Chondrocyte (in vitro differentiated cells): ENCODE data around the gene ADIG. TPM values are rescaled to one million over a fixed set of nuclear protein-coding genes. Genes with fewer than 3 reads are reported as not detected.

ENCODE experiments used
- DNase-seq: peaks from one replicate; pipeline ENCODE4 v3.0.0; 2021; ENCODE audit warnings: mixed read lengths, low spot score
- H3K27ac Mint-ChIP-seq: one replicate; pipeline ENCODE4 v1.8.0; 2021; ENCODE audit warnings: mild to moderate bottlenecking, moderate library complexity, mixed read lengths; ENCODE audit not compliant: unreplicated experiment
- H3K27me3 Mint-ChIP-seq: 2 replicates; pipeline ENCODE4 v1.8.0; 2021; ENCODE audit warnings: low read depth, mixed read lengths
- H3K36me3 Mint-ChIP-seq: 2 replicates; pipeline ENCODE4 v1.8.0; 2021; ENCODE audit warnings: low read depth, mixed read lengths
- H3K4me1 Mint-ChIP-seq: 2 replicates; pipeline ENCODE4 v1.8.0; 2021; ENCODE audit warnings: low read depth, mild to moderate bottlenecking, mixed read lengths
- H3K4me3 Mint-ChIP-seq: one replicate; pipeline ENCODE4 v1.8.0; 2021; ENCODE audit warnings: mild to moderate bottlenecking, moderate library complexity, mixed read lengths; ENCODE audit not compliant: unreplicated experiment
- H3K9me3 Mint-ChIP-seq: 2 replicates; pipeline ENCODE4 v1.8.0; 2021; ENCODE audit warnings: low read depth, mixed read lengths
- total RNA-seq: library from RNA; stranded (reverse); gene quantifications from 3 replicates; pipeline ENCODE4 v1.2.1, GENCODE V29; 2021
- TF ChIP-seq, protein P1 (sequence below): fragments of 200-600 bp; sonication (generic); IDR thresholded peaks from 2 replicates; pipeline ENCODE4 v1.5.0; 2021; ENCODE audit warnings: antibody characterized with exemption, mild to moderate bottlenecking, moderate library complexity

Gene ADIG
- total RNA-seq, 1 donor from 2014 or later = not detected

DNA sequence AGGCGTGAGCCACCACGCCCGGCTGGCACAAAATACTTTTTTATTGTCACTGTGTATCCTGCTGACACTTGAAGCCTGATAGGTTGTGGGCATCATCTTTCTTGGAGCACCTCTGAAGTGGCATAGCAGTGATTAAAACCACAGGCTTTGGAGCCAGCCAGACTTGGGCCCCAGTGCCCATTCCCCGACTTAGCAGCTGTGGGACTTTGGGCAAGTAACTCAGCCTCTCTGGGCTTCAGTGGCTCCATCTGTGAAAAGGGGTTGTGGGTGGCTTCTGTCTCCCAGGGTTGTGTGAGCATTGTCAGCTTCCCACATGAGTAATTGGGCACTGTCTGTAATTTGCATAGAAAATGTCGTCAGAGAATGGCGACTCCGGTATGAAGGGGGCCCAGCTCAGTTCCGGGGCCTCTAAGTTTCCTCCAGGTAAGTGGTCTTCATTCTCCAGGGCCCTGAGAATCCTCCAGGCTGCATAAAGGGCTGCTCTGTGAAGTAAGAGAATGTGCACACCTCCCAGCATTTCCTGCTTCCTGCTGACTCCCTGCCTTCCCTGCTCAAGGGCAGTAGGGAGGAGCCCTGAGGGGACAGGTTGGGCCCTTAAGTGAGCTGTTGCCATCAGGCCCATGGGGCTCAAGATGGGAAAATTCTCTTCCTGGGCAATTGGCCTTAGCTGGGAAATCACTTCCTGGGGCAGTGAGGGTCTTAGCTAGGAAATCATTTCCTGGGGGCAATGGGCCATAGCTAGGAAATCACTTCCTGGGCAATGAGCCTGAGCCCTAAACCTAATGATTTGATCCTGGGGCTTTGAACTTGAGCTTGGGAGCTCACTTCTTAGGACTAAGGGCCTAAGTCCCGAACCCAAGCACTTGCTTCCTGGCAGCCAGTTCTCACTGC is 47.8 kb downstream of the ADIG start:
- Mint-ChIP-seq H3K9me3 (no peaks in the 10 kb centered on the region), H3K27ac (no peak overlapping the region), H3K4me1 (peaks cover 17% of the 10 kb centered on the region), H3K36me3 (no peaks in the 10 kb centered on the region), H3K4me3 (no peak overlapping the region), H3K27me3 (no peaks in the 10 kb centered on the region)
- DNase-seq = no peak
- TF ChIP-seq, protein P1, sequence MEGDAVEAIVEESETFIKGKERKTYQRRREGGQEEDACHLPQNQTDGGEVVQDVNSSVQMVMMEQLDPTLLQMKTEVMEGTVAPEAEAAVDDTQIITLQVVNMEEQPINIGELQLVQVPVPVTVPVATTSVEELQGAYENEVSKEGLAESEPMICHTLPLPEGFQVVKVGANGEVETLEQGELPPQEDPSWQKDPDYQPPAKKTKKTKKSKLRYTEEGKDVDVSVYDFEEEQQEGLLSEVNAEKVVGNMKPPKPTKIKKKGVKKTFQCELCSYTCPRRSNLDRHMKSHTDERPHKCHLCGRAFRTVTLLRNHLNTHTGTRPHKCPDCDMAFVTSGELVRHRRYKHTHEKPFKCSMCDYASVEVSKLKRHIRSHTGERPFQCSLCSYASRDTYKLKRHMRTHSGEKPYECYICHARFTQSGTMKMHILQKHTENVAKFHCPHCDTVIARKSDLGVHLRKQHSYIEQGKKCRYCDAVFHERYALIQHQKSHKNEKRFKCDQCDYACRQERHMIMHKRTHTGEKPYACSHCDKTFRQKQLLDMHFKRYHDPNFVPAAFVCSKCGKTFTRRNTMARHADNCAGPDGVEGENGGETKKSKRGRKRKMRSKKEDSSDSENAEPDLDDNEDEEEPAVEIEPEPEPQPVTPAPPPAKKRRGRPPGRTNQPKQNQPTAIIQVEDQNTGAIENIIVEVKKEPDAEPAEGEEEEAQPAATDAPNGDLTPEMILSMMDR = no peak

GRCh38 chr20:38629979-38630378 is 49.0 kb downstream of the ADIG start:
- Mint-ChIP-seq H3K27me3 (peaks cover 3% of the 10 kb centered on the region), H3K4me3 (no peak overlapping the region), H3K9me3 (no peaks in the 10 kb centered on the region), H3K27ac (no peak overlapping the region), H3K4me1 (peaks cover 17% of the 10 kb centered on the region), H3K36me3 (no peaks in the 10 kb centered on the region)
- TF ChIP-seq, protein P1 = no peak
- no peak for DNase-seq

DNA sequence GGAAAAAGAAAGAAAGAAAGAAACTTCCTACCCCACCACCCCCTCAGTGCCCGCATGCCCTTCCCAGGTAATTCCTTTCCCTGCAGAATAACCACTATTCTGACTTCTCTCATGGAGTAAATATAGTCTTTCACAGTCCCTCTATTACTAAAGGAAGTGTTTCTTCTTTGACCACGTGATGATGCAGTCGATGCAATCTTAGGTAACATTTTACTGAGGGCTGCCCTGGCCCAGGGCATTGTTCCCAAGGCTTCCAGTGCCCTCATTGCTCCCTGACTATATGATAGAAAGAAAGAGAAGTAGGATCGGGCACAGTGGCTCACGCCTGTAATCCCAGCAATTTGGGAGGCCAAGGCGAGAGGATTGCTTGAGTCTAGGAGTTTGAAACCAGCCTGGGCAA is 49.7 kb downstream of the ADIG start:
- H3K4me3 Mint-ChIP-seq = no peak overlapping the region
- no peak overlapping the region for H3K27ac Mint-ChIP-seq
- H3K36me3 Mint-ChIP-seq = no peaks in the 10 kb centered on the region
- peaks cover 17% of the 10 kb centered on the region for H3K4me1 Mint-ChIP-seq
- H3K27me3 Mint-ChIP-seq = peaks cover 3% of the 10 kb centered on the region
- TF ChIP-seq, protein P1 = no peak
- no peak for DNase-seq
- H3K9me3 Mint-ChIP-seq = no peaks in the 10 kb centered on the region

- peaks cover 17% of the 10 kb centered on the region for H3K4me1 Mint-ChIP-seq
- H3K4me3 Mint-ChIP-seq = no peak overlapping the region
- TF ChIP-seq, protein P1 = no peak
- no peaks in the 10 kb centered on the region for H3K36me3 Mint-ChIP-seq
- peaks cover 5% of the 10 kb centered on the region for H3K27me3 Mint-ChIP-seq
- no peaks in the 10 kb centered on the region for H3K9me3 Mint-ChIP-seq
- H3K27ac Mint-ChIP-seq = no peak overlapping the region
- no peak for DNase-seq
Measured at GRCh38 chr20:38631155-38632022, 50.4 kb downstream of the ADIG start.

GRCh38 chr20:38633577-38634093 is 52.6 kb downstream of the ADIG start:
- no peak for DNase-seq
- H3K27me3 Mint-ChIP-seq = peaks cover 12% of the 10 kb centered on the region
- no peak overlapping the region for H3K4me3 Mint-ChIP-seq
- H3K4me1 Mint-ChIP-seq = peaks cover 17% of the 10 kb centered on the region
- no peaks in the 10 kb centered on the region for H3K9me3 Mint-ChIP-seq
- H3K27ac Mint-ChIP-seq = no peak overlapping the region
- TF ChIP-seq, protein P1 = peak; percentile 86
- no peaks in the 10 kb centered on the region for H3K36me3 Mint-ChIP-seq
